ENCODE results near the gene KLHL34. TPM values are rescaled to one million over a fixed set of nuclear protein-coding genes. Genes with fewer than 3 reads are reported as not detected.

The KLHL34 gene
- total and polyA plus RNA-seq, 2 experiments from 2014 or later, result 0.81 to 1.1 TPM

GRCh38 chrX:21660156-21660555 is 2.0 kb upstream of the KLHL34 start (continued):
- TF ChIP-seq ZNF462 (CRISPR knock-in tag; IDR thresholded peaks at IDR 0.05) (no peak), JUNB (IDR thresholded peaks at IDR 0.05; ENCODE audit: unreplicated experiment) (no peak), POLR2AphosphoS5 (IDR thresholded peaks at IDR 0.05; ENCODE audit: low read depth) (no peak), CTCF (conservative IDR thresholded peaks at IDR 0.05; ENCODE audit: low read depth in 2 of 2) (no peak), EZH2phosphoT487 (IDR thresholded peaks at IDR 0.05; ENCODE audit: unreplicated experiment) (no peak), ETS1 (IDR thresholded peaks at IDR 0.05) (no peak), ZNF114 (CRISPR knock-in tag; IDR thresholded peaks at IDR 0.05) (no peak), STAT1 (IDR thresholded peaks at IDR 0.05; ENCODE audit: unreplicated experiment) (no peak)
